GM21367 (cell line): Measurements from ENCODE around the gene ALKBH3.

Experiments
- ATAC-seq: cut with Tn5 transposase; IDR thresholded peaks from one replicate; pipeline ENCODE4 v1.9.1; 2021; ENCODE audit not compliant: unreplicated experiment

Gene ALKBH3

GRCh38 chr11:43959321-43959995, 78.8 kb downstream of the ALKBH3 start:
- no peak for ATAC-seq

- no peak for ATAC-seq
Observed at GRCh38 chr11:43962383-43963278, 82.0 kb downstream of the ALKBH3 start.

GRCh38 chr11:43963279-43963620, 82.6 kb downstream of the ALKBH3 start:
- ATAC-seq = no peak

- no peak for ATAC-seq
Observed at GRCh38 chr11:43967661-43968060, 87.0 kb downstream of the ALKBH3 start.

GRCh38 chr11:43968719-43969118, 88.1 kb downstream of the ALKBH3 start:
- ATAC-seq = no peak

GRCh38 chr11:43969543-43969942, 88.9 kb downstream of the ALKBH3 start:
- no peak for ATAC-seq
